HG03460 (cell line): ENCODE results near the gene USPL1.
A peak's percentile ranks its signal among the peaks of the same experiment; 100 is the strongest.
"Not testable (repeated sequence)": the region's sequence is repeated elsewhere in the genome, so short reads cannot be mapped to it uniquely, and the experiment has no call there.

ENCODE experiments used
- ATAC-seq: cut with Tn5 transposase; IDR thresholded peaks from one replicate; pipeline ENCODE4 v1.9.1; 2021; ENCODE audit not compliant: unreplicated experiment

The USPL1 gene

GRCh38 chr13:30617315-30618185 lies at the start of gene USPL1:
TSS of gene USPL1 (plus strand) at chr13:30617920. CDS start at chr13:30621141, 3,221 bp downstream.
- ATAC-seq, result peak; percentile 77

- no peak for ATAC-seq
These were observed 47.7 kb upstream of the USPL1 start for GRCh38 chr13:30569901-30570576.

- ATAC-seq, result no peak
These were observed 47.0 kb upstream of the USPL1 start for GRCh38 chr13:30570691-30571090.

- ATAC-seq, result peak; percentile 64
These were observed 44.9 kb upstream of the USPL1 start for GRCh38 chr13:30572859-30573275.

GRCh38 chr13:30576528-30576927 lies 41.2 kb upstream of the USPL1 start:
- no peak for ATAC-seq

- peak; percentile 57 for ATAC-seq
These were observed 40.3 kb upstream of the USPL1 start for GRCh38 chr13:30577401-30577852.

- ATAC-seq, result no peak
These were observed 36.7 kb upstream of the USPL1 start for GRCh38 chr13:30580852-30581502.

- ATAC-seq, result no peak
These were observed 36.1 kb upstream of the USPL1 start for GRCh38 chr13:30581582-30581981.

- ATAC-seq, result no peak
These were observed 33.5 kb upstream of the USPL1 start for GRCh38 chr13:30584051-30584731.

GRCh38 chr13:30585748-30586262 lies 31.9 kb upstream of the USPL1 start:
- no peak for ATAC-seq

- ATAC-seq, result no peak
These were observed 30.5 kb upstream of the USPL1 start for GRCh38 chr13:30587231-30587630.

GRCh38 chr13:30587739-30588138 lies 30.0 kb upstream of the USPL1 start:
- no peak for ATAC-seq

GRCh38 chr13:30593001-30593400 lies 24.7 kb upstream of the USPL1 start:
- ATAC-seq, result no peak

- ATAC-seq, result no peak
These were observed 17.2 kb upstream of the USPL1 start for GRCh38 chr13:30600496-30600895.

GRCh38 chr13:30601836-30602235 lies 15.9 kb upstream of the USPL1 start:
- no peak for ATAC-seq

GRCh38 chr13:30605052-30605451 lies 12.7 kb upstream of the USPL1 start:
- no peak for ATAC-seq

GRCh38 chr13:30607186-30607585 lies 10.5 kb upstream of the USPL1 start:
- ATAC-seq, result not testable (repeated sequence)

- peak; percentile 99 for ATAC-seq
These were observed 9.8 kb upstream of the USPL1 start for GRCh38 chr13:30607908-30608307.

- ATAC-seq, result no peak
These were observed 9.4 kb upstream of the USPL1 start for GRCh38 chr13:30608364-30608763.

GRCh38 chr13:30610311-30610710 lies 7.4 kb upstream of the USPL1 start:
- ATAC-seq, result no peak

- ATAC-seq, result no peak
These were observed 2.2 kb upstream of the USPL1 start for GRCh38 chr13:30615481-30615865.
